Right ventricle myocardium inferior (tissue), 1 donor: ENCODE results near the gene KRT35. TPM values are rescaled to one million over a fixed set of nuclear protein-coding genes. Genes with fewer than 3 reads are reported as not detected.

Source experiments
- ATAC-seq: fragments of 200-7000 bp; cut with Tn5 transposase; one replicate; pipeline ENCODE4 v1.9.1; 2020; ENCODE audit warnings: mild to moderate bottlenecking, moderate library complexity
- DNase-seq: peaks from one replicate; pipeline ENCODE4 v3.0.0; 2021; ENCODE audit errors: missing footprints
- intact Hi-C: fragments of 100-400 bp; cut with DNase I; formaldehyde crosslinking; loops from one replicate; pipeline ENCODE4 v1.11.0; 2022
- total RNA-seq: library from RNA; stranded (reverse); fragmentation: NEBNext Ultra II Directional; extraction: Animal tissue kit (Norgen Biotek cat#: 25700); gene quantifications from one replicate; pipeline ENCODE4 v1.2.1, GENCODE V29; 2021
- donor health status: DM: no; HTN: yes; CAD: no; lungs with severe emphysema.

KRT35 gene
- total RNA-seq, 1 donor from 2014 or later, result not detected

DNA sequence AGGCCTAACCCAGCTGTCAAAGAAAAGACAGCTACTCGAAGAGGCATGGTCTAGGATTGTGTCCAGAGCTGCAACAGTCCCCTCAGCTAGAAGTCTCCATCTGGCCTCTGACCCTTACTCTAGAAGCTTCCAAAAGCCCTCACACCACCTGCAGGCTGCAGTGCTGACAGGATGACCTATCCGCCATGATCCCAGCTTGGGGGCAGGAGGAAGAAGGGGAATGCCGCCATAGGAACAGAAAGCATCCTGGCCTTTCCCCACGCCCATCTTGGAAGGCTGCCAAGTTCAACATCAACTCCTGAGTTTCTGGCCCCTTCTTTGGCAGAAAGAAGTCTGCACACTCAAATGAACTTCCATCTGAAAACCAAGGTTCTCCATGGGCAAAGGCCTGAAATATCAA is 11.8 kb upstream of the KRT35 start:
- DNase-seq, result no peak
- intact Hi-C loops, result no loop called here
- no peak for ATAC-seq

DNA sequence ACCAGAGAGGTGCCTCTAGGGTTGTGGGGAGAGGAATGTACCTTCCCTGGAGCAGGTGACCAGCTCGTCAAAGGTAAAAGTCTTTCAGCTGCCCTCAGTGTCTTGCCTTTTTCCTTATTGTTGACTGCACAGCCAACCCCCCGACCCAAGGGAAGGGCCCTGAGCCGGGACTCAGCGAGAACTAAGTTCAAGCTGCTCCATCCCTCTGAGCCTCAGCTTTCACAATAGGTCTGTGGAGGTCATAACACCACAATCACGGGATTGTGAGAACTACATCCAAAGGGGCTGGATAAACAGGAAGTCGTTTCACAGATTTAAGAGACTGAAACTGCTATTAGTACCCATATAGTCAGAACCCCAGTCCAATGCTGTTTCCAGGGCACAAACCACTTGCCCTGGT is 11.4 kb upstream of the KRT35 start:
- ATAC-seq, result no peak
- intact Hi-C loops, result no loop called here
- DNase-seq, result no peak

DNA sequence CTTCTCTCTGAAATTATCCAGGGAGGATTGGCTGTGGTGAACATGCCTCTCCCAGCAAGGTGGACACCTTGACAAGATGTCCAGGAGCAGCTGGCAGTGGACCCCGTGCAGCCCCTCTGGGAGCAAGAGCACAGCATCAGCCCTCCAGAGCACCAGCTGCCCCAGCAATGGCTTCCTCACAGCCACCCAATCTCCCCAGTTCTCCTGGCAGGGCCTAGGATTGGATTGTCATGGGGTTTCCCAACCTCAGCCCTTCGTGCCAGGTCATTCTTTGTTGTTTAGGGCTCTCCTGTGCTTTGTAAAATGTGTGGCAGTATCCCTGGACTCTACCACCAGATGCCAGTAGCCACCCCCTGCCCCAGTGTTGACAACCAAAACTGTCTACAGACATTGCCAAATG is 10.5 kb upstream of the KRT35 start:
- ATAC-seq, result no peak
- intact Hi-C loops, result no loop called here
- no peak for DNase-seq

DNA sequence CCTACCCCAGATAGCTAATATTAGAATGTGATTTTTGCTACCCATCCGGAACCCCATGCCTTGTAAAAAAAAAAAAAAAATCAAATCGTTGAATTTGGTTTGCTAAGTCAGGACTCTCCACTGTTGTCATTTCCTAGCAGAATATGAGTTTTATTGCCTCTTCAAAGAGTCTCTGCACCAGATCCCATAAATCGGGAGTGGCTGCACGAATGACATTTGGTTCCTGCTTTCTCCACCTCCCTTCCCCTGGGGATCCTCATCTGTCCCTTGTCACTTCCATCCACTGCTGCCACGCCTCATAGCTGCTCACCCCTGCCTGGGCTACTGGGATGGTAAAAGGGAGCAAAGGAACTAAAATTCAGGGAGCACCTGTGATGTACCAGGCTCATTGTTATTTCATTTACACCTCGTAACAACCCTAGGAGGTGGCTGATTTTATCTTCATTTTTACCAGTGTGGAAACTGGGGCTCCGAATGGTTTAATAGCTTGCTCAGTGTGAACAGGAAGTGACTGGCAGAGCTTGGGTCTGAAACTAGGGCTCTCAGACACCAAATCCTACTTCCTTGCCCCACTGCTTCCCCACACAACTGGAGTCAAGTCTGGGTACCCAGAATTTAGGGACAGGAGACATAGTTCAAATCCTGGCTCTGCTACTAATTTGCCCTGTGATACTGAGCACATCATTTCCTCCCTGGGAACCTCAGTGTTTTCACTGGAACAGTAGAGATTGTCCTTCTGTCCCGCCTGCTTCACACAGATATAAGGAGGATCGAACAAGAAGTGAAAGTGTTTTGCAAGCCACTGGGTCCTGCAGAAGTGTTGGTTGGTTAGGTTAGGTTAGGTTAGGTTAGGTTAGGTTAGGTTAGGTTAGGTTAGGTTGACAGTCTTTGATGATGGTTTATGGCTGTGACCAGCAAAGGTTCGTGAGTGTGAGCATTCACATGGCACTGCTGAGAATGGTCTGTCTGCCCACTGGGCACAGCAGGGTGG is 9.3 kb upstream of the KRT35 start:
- DNase-seq (no peak), ATAC-seq (no peak)
- intact Hi-C loops, result loop anchor here (10.0 kb wide), 1 partner anchor 85 kb away; no protein-coding TSS in a partner anchor

DNA sequence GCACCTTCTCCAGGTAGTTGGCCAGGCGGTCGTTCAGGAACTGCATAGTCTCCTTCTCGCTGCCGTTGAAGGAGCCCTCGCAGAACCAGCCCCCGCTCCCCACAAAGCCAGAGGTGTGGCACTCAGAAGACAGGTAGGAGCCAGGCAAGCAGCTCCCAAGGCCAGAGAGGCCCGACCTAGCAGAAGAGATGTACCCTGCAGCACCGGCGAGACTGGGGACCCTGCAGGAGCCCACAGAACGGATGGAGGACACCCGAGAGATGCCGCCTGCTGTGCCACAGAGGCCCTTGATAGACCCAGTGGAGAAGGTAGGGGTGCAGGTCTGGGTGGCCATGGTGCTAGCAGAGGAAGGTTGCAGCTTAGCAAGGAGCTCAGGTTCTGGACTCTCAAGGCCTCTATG is 8.6 kb upstream of the KRT35 start, which contains the start of gene KRT36:
TSS of gene KRT36 (minus strand) at position 380 of the 400 bp plus-strand sequence. CDS start at position 334, 46 bp downstream.
- ATAC-seq, result no peak
- no peak for DNase-seq
- intact Hi-C loops, result loop anchor here (10.0 kb wide), 1 partner anchor 85 kb away; no protein-coding TSS in a partner anchor

DNA sequence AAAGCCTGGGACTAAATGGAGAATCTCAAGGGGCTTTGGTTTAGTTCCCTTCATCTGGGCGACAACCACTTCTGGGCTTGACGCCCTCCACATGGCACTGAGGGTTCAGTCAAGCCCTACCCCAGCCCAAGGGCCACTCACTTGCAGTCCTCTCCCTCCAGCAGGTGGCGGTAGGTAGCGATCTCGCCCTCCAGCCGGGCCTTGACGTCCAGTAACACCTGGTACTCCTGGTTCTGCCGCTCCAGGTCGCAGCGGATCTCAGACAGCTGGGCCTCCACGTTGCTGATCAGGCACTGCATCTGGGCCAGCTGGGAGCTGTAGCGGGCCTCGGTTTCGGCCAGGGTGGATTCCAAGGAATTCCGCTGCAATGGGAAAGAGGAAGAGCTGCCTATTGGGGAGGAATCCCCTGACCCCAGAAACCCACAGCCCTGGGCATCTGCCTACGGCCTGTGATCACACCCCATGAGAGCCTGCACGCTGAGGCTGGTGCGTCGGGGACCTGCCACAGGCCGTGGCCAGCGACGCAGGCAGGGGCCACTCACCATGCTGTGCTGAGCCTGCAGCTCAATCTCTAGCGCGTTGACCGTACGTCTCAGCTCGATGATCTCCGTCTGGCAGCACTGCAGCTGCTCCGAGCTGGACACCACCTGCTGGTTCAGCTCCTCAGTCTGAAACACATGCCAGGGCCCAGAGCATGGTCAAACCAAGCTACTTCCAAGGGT is 6.0 kb upstream of the KRT35 start:
- intact Hi-C loops, result loop anchor here (10.0 kb wide), 1 partner anchor 82 kb away; no protein-coding TSS in a partner anchor
- ATAC-seq (no peak), DNase-seq (peak; percentile 81)

DNA sequence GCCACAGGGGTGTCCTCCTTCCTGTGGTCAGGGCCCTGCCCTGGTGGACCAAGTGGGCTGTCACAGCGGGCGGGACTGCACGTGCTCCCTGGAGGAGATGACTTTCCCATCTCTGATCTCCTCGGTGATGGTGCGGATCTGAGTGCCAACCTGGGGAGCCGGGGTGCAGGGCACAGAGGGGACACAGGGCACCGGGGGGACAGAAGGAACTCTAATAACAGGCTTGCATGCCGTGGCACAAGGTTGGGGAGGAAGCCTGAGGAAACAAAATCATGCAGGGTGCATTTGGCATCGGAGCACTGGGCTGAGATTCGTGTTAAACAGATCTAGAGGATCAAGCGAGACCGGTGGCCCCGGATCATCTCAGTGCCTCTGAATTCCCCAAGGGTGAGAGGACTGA is 5.4 kb upstream of the KRT35 start:
- DNase-seq (no peak), ATAC-seq (no peak)
- intact Hi-C loops, result loop anchor here (10.0 kb wide), 1 partner anchor 82 kb away; no protein-coding TSS in a partner anchor

DNA sequence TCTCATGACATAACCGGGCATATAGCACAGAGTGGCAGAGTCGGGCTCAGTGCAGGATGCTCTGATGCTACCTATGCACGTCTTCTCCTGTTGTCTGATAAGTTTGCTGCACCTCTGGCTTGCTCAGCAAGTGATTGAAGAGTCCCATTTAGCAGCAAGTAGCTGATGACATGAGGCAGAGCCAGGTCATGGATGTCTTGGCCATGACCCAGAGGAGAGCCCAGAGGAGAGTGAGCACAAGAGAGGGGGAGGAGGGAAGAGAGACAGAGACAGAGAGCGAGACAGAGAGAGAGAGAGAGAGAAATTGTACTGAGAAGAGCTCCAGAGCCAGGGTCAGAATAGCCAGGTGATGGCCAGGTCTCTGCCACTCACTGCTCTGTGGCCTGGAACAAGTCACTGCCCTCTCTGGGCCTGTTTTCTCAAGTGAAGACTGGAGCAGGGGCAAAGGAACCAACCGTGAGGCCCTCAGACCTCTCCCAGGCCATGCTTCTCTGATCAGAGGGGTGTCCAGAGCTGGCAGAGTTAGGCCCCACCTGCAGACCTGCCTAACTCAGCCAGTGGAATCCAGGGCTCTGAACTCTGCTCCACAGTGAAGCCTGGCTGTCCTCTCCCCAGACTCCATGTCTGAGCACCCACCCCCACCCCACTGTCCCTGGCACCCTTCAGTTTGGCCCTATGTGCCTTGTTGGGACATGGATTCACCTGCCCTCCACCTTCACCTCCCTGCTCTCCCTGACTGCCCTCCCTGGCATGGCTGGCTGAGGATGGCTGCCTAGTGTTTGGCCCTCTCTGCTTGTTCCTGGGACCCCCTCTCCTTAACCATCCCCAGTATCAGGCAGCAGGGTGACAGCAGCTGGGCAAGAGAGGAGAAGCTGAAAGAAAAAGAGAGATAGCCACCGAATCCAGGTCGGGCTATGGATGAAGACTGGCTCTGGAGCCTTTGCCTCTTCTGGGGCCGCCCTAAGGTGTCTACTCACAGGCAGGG is 4.3 kb upstream of the KRT35 start:
- ATAC-seq, result peak; percentile 47
- intact Hi-C loops, result loop anchor here (10.0 kb wide), 1 partner anchor 80 kb away; no protein-coding TSS in a partner anchor
- DNase-seq, result no peak

DNA sequence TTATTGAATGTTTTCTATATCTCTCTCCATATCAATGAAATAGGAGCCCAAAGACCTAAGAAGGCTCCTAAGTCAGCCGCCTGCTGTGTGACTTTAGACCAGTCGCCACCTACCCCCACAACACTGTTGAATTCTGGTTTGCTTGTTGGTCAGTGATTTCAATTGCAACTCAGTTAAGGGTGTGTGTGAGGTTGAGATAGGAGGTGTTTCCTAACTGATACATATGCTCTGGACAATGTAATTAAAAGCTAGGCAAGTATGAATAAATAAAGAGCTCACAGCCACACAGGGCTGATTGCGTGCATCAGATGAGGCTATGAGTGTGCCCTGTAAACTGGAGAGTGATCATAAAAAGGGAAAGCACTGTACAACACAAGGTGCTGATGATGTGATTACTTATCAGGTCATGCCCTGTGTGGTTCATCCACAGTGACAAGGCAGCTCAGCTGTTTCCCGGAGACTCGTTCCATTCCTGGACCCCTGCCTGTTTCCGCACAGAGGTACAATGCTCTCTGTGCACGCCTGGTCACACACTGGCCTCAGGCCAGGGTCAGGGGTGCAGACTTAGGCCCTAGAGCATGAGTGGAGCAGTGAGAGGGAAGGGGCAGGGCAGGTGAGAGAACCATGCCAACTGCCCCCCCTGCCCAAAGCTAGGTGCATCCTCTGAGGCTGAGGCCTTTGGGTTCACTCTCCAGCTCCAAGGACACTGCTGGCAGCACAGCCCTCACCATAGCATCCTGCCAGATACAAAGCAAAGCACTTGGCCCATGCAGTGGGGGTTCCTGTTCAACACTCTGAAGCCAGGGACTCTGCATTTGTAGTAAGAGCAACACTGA is 3.3 kb upstream of the KRT35 start:
- ATAC-seq (no peak), DNase-seq (no peak)
- intact Hi-C loops, result loop anchor here (10.0 kb wide), 1 partner anchor 79 kb away; no protein-coding TSS in a partner anchor

DNA sequence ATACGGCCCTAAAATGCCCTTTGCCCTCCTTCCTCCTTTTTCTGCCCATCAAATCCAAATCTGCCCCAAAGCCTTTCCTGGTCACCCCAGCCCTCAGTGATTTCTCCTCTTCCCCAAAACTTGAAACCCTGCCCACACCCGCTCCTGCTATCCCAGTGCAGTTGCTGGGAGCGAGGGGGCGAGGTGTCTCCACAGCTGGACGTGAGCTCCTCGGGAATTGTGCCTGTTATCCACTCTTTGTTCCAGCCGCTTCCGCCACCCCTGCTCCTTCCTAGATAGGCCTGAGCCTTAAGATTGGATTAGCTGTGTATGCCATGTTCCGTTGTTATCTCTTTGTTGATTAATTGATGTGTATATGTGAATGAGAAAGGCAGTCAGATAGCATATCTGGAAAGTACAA is 2.6 kb upstream of the KRT35 start:
- intact Hi-C loops, result loop anchor here (10.0 kb wide), 1 partner anchor 79 kb away; no protein-coding TSS in a partner anchor
- ATAC-seq (no peak), DNase-seq (no peak)

DNA sequence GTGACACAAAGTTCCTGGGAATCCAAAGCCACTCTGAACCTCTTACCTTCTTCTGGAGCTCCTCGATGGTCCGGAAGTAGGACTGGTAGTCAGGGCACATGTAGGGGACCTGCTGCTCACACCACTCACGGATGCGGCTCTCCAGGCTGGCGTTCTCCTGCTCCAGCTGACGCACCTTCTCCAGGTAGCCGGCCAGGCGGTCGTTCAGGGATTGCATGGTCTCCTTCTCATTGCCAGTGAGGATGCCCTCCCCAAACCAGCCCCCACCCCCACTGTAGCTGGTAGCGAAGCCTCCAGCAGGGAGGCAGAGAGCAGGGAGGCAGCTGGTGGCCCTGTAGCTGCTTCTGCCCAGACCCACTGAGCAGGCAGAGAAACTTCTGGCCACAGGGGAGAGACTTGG is 370 bp downstream of the KRT35 start:
- DNase-seq, result no peak
- intact Hi-C loops, result loop anchor here (10.0 kb wide), 1 partner anchor 76 kb away; no protein-coding TSS in a partner anchor
- no peak for ATAC-seq

DNA sequence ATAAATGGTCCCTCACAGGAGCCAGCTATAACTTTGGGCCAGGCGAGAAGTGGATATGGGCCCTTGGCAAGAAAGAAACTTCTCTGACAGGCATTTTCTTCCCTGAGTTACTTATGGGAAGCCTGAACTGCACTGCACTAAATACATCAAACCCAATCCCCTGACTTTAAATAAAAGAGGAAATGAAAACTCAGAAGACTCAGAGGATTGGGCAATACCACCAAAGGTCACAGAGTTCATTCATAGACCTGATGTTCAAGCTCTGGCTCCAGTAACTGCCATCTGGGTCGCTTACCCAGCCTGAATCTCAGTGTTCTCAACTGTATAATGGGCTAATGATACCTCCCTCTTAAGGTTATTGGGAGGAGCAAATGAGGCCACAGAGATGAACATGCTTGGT is 815 bp downstream of the KRT35 start:
- ATAC-seq (no peak), DNase-seq (no peak)
- intact Hi-C loops, result loop anchor here (10.0 kb wide), 1 partner anchor 75 kb away; no protein-coding TSS in a partner anchor

DNA sequence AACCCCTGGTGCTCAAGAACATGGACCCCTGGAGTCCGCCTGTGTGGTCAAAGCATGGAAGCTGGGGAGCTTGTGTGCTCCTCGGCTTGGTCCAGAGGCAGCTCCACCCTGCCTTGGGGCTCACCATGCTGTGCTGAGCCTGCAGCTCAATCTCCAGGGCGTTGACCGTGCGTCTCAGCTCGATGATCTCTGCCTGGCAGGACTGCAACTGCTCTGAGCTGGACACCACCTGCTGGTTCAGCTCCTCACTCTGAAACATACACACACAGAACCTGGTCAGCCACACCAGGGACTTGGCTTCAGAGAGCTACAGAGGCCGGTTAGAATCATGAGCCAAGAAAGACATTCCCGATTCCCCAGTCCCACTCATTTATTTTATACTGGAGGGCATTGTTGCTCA is 2.7 kb downstream of the KRT35 start:
- intact Hi-C loops, result no loop called here
- DNase-seq (no peak), ATAC-seq (no peak)

DNA sequence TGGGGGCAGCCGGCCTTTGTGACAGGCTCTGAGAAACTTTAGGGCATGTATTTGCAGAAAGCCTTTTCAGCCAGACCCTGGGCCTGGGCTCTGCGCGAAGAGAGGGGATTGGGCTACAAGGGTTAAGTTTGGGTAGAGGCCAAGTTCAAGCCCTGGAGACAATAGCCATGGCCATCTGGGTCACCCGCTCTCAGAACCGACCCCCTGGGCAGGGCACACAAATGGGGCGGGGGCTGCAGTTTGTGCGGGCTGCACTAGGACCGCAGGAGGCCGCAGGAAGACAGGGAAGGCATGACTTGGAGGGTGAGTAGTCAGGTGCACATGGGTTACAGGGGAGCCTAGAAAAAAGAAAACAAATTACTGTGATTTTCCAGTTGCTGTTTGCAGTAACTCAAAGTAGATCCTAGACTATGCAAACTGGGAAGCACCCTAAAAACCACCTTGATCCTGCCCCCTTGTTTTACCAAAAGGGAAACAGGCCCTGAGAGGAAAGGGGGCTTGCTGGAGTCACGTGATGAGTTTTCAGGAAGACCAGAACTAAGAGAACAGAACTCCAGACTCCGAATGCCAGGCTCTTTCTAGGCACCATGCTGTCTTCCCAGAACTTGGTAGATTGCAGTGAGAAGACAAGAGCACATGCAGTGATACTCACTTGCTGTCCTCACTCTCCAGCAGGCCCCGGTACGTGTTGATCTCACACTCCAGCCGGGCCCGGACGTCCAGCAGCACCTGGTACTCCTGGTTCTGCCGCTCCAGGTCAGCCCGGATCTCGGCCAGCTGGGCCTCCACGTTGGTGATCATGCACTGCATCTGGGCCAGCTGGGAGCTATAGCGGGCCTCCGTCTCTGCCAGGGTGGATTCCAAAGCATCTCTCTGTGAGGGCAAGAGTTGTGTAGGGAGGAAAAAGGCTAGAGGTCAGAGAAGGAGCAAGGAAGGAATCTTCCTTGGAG is 3.8 kb downstream of the KRT35 start:
- ATAC-seq, result no peak
- DNase-seq, result no peak
- intact Hi-C loops, result no loop called here

DNA sequence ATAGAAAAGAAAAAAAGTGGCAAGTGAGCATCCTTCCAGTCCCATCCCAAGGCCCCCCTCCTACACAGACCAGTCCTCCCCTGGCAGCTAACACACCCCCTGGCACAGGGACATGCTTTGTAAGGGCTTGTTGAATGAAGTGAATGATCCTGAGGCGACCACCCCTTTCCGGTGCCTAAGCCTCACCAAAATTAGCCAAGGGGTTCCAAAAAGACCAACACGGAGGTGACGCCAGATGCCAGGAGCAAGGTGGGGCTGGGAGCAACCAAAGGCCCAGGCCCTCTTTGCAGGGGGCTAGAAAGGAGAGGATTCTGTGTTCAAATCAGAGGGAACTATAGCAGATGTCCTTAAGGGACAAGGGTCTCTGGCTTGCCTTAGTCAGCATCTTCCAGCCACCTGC is 5.5 kb downstream of the KRT35 start:
- intact Hi-C loops, result no loop called here
- ATAC-seq, result no peak

DNA sequence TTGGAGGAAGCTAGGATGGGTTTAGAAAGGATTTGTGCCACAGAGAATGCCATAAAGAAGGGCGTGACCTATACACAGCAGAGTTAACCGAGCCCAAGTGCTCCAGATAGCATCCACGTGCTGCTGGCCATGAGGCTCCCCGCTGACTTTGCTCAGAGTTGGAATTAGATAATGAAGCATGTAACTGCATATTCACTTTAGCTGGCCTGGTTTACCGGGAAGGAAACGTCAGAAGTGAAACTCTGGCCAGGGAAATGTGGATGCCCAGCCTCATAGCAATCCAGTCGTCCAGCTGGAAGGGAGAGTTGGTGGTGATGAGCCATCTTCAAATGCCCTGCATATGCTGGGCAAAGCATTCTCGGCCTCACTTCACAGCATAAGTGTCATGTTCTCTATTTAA is 6.1 kb downstream of the KRT35 start:
- intact Hi-C loops, result no loop called here
- ATAC-seq, result peak; percentile 80
- DNase-seq, result no peak

More for the DNA sequence above, 5.5 kb downstream of the KRT35 start:
- DNase-seq, result no peak
